OCI-LY3 (cell line): ENCODE data around the gene KLHL35.

Source experiments
- CTCF ChIP-seq: fragments of 200-600, 300-600 bp; sonication (generic); IDR thresholded peaks from 2 replicates; pipeline ENCODE4 v1.5.1; 2014; ENCODE audit warnings: antibody characterized with exemption, low read length, low read depth
- EZH2phosphoT487 ChIP-seq: fragments of 200-600 bp; shearing (Covaris generic); IDR thresholded peaks from 2 replicates; pipeline ENCODE4 v1.6.1; 2018; ENCODE audit warnings: antibody characterized with exemption, mixed run types, low read depth

DNA sequence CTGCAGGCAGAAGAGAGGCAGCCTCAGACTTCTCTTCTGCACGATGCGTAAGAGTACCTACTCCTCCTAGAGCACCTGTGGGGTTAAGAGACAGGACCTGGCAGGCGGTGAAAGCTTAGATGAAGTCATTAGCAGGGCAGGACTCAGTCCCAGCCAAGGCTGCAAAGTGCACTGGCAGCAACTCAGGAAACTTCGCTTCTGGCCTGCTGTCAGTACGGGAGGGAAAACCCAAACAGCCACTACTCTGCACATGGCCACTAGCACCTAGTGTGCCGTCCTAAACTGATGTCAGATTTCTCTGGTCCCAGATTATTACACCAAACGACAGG, 8.8 kb upstream of the KLHL35 start:
- TF ChIP-seq CTCF (no peak), EZH2phosphoT487 (no peak)
